GM21381 (cell line): ENCODE results near the gene UTP20.
"Not testable (repeated sequence)": the region's sequence is repeated elsewhere in the genome, so short reads cannot be mapped to it uniquely, and the experiment has no call there.

Experiments
- ATAC-seq: cut with Tn5 transposase; IDR thresholded peaks from one replicate; pipeline ENCODE4 v1.9.1; 2021; ENCODE audit warnings: mild to moderate bottlenecking, moderate library complexity; ENCODE audit not compliant: unreplicated experiment

UTP20 gene

DNA sequence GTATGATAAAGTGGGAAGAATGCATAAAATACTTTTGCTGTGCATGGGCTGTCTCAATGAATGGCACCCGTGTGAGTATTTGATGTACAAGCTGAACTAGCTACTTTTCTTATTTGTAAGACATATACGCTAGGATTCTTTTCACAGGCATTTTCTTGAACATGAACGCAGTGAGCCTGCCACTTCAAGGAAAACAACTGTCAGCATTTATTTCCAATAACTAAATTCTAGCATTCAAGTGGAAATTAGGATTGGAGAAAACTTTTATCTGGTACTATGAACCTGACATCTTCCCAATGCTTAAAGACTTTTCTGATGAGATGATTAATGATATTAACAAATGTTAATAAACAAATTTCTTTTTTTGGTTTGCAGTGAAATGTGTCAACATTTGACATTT lies 45.7 kb downstream of the UTP20 start:
- ATAC-seq: no peak

DNA sequence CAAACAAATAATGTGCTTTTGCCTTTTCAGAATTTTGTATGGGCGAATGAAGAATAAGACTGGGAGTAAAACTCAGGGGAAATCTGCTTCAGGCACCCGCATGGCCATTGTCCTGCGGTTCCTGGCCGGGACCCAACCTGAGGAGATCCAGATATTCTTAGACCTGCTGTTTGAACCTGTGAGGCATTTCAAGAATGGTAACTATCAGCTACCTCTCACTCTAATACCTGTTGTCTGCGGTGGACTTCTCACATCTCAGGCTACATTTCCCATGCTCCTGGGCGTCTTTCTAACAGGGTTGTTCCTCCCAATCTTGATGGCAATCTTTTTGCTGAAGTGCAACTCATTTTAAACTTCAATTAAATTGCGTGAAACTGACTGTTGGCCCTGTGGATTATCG lies 47.1 kb downstream of the UTP20 start:
- no peak for ATAC-seq

DNA sequence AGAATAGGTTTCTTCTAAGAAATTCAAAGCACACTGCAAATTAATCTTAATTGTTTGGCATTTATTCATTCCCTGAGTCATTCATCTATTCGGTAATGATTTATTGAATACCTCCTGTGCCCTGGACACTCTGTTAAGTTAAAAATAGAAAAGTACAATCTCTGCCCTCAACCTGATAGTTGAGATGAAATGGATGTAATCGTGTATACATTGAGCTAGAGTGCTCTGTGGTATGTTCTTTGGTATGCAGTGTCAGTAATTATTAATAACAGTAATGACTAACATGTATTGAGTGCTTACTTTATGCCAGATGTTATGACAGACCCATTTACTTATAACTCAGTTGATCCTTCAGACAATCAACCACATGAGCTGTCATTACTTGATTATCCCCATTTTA lies 47.6 kb downstream of the UTP20 start:
- ATAC-seq: no peak

DNA sequence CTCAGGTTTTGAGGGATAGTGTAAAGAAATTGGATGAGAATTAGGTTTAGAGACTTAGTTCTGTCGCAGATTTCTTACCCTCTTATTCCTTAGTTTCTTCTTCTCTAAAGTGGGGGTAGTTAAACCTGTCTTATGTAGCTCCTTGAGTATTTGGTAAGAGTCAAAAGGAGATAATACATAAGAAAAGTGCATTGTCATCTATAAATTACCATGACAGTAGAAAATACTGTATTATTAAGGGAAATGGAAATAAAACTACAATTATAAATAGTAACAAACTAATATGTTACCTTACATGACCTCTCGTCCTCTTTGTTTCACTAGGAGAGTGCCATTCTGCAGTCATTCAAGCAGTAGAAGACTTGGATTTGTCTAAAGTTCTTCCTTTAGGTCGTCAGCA lies 49.0 kb downstream of the UTP20 start:
- no peak for ATAC-seq

DNA sequence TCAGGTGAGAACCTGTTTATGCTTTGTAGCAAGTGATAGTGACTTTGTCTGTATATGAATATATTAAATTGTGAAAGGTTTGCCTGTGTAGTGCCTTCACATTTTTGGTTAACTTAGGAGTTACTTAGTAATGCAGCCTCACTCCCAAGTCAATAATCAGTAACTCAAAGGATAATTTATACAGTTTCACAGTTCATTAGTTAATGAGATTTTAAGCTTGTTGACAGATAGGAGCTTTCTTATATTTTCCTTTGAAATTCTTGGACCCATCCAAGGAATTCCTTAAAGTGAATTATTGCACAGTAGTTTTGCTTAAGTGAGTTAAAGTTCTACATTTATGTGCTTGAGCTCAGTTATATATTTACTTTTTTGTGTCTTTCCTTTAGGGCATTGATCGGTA lies 50.7 kb downstream of the UTP20 start:
- no peak for ATAC-seq

DNA sequence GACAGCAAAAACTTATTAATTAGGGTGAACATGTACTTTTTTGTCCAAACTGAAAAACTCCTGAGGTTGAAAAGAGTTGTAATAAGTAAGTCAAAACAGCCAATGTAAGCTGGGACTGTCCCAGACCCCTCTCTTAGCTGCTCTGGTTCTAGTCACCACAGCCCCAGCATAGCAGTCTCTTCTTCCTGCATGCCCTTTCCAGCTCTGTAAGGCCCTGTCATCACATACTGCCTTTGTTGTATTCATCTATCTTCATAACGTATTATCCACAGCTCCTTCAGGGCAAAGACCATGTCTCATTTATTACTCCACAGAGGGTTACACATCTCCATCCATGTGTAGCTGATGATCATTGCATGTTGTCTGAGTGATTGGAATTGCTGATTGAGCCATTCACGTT lies 56.5 kb downstream of the UTP20 start:
- ATAC-seq: no peak

DNA sequence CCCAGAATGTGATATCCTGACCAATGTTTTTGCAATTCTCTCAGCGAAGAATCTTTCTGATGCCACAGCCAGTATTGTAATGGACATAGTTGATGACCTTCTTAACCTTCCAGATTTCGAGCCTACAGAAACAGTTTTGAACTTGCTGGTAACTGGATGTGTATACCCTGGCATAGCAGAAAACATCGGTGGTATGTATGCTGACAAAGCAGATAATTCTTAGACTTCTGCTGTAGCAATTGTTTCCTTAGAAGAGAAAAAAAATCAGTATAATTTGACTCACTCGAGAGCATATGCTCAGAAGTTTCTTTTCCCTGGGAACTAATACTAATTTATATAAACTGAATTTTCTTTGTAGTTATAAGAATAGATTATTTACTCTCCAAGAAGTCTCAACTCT lies 58.2 kb downstream of the UTP20 start:
- ATAC-seq: no peak

DNA sequence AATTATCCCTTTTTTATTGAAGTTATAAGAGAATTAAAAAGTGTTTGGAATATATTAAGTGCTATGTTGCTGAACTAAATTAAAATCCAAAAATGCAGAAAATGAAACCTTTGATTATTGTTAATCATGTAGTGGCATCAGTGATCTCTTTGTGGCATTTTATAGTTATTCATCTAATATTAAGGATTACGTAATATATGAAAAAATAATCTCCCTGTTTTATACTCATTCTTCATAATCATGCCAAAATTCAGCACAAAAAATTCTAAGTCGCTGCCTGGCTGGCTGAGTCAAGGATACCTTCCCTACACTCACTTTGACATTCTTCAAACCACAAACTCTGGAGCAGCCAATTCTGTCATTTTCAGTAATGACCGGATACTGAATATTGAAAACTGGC lies 64.0 kb downstream of the UTP20 start:
- ATAC-seq: no peak

DNA sequence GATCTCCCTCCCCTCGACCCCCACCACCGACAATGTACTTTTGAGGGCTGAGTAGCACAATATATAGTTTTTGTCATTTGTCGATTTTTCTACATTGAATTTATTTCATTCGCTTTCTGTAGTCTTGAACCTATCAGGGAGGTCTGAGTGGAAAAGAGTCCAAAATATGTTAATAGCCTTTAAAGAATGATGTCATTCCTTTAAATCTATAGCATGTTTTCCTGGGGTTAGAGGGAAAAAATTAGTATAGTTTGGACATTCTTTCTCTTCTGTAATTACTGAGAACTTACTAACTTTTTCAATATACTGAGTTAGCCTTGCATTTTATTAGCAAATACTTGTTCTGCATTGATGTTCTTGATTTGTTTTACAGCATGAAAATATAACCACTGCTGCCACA lies 71.8 kb downstream of the UTP20 start:
- no peak for ATAC-seq

DNA sequence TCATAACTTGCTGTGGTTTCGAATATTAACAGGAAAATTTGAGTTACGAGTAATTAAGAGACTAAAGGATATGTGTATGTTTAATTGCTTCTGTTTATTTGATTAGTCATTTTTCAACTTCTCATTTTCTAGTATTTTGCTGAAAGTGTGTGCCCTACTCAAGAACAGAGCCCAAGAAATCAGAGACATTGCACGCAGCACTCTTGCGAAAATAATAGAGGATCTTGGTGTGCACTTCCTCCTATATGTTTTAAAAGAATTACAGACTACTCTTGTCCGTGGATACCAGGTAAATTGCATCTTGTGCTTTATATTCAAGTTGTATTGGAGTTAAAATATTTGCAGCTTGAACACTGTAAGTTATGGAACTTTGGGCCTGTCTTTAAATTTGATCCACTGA lies 76.9 kb downstream of the UTP20 start:
- no peak for ATAC-seq

DNA sequence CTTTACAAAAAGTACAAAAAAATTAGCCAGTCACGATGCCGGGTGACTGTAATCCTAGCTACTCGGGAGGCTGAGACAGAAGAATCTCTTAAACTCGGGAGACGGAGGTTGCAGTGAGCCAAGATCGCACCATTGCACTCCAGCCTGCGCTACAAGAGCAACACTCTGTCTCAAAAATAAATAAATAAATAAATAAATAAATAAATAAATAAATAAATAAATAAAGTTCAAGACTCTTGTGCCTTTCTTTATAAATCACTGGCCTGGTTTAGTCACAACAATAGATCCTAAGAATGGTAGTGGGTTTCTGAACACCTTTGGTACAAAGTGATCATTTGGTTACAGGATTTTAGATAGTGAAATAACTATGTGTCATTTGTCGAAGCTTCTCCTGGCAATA lies 81.5 kb downstream of the UTP20 start:
- ATAC-seq: no peak

DNA sequence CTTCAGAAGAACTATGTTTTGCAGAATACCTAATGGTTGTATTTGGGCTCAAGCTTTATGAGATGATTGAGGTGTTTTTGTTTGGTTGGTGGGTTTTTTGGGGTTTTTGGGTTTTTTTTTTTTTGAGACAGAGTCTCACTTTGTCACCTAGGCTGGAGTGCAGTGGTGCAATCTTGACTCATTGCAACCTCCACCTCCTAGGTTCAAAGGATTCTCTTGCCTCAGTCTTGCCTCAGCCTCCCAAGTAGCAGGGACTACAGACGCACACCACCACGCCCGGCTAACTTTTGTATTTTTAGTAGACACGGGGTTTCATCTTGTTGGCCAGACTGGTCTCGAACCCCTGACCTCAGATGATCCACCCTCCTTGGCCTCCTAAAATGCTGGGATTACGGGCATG lies 88.1 kb downstream of the UTP20 start:
- ATAC-seq: no peak

DNA sequence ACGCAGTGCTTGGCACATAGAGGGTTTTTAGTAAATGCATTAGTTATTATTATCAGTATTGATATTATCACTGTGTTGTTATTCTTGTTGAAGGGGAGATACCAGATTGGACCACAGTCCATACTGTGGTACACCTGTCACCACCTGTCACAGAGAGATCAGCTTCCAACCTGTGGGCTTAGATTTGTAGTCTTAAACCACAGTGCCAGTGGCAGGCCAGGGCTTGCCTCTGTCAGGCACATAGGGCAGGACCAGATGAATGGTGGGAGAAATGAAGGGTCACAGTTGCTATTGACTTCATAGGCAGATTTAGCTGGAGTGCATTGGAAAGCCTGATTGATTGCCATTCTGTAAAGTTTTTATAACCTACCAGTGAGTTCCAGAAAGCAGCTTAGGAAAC lies 92.5 kb downstream of the UTP20 start:
- ATAC-seq: no peak

DNA sequence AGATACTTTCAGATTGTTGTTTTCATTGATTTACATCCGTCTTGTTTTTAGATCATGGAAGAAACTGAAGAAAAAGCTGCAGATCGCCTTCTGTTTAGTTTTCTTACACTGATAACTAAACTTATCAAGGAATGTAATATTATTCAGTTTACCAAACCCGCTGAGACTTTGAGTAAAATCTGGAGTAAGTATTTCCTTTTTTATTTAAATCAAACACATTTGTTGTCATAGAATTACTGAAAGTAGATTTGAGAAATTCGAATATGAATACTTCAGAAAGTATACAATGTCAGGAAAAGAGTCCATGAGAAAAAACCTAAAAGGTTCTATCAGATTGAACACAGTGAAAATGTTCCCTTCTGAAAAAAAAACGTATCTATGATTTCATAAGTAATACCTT lies 95.7 kb downstream of the UTP20 start:
- no peak for ATAC-seq

DNA sequence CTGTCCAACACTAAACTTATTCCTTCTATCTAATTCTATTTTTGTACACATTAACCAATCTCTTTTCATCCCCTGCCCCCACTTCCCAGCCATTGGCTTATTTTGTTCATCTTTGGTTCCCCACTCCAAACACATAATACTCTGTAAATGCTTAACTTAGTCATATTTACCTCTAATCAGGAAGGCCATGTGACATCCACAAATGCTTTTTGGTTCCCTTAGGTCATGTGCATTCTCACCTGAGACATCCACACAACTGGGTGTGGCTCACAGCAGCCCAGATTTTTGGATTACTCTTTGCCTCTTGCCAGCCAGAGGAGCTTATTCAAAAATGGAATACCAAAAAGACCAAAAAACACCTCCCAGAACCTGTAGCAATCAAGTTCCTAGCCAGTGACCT lies 99.2 kb downstream of the UTP20 start:
- no peak for ATAC-seq

DNA sequence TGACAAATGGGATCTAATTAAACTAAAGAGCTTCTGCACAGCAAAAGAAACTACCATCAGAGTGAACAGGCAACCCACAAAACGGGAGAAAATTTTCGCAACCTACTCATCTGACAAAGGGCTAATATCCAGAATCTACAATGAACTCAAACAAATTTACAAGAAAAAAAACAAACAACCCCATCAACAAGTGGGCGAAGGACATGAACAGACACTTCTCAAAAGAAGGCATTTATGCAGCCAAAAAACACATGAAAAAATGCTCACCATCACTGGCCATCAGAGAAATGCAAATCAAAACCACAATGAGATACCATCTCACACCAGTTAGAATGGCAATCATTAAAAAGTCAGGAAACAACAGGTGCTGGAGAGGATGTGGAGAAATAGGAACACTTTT lies 111.3 kb downstream of the UTP20 start:
- not testable (repeated sequence) for ATAC-seq

DNA sequence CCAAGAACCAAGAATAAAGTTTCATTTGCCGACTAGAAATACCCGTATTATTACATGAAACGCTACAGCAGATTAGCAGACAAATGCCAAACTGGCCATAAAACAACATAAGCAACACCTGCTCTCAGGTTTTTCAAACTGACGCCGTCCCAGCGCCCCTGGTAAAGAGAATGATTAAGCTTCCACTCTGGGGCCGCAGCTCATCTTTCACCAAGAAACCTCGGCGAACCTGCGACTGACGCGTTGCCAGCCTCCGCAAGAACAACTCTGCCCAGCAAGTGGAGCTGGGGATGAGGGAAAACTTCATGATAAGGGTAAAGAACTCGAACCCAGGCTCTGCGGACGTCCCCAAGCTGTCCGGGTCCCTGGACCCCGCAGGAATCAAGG lies 127.1 kb downstream of the UTP20 start:
- peak; percentile 9 for ATAC-seq

DNA sequence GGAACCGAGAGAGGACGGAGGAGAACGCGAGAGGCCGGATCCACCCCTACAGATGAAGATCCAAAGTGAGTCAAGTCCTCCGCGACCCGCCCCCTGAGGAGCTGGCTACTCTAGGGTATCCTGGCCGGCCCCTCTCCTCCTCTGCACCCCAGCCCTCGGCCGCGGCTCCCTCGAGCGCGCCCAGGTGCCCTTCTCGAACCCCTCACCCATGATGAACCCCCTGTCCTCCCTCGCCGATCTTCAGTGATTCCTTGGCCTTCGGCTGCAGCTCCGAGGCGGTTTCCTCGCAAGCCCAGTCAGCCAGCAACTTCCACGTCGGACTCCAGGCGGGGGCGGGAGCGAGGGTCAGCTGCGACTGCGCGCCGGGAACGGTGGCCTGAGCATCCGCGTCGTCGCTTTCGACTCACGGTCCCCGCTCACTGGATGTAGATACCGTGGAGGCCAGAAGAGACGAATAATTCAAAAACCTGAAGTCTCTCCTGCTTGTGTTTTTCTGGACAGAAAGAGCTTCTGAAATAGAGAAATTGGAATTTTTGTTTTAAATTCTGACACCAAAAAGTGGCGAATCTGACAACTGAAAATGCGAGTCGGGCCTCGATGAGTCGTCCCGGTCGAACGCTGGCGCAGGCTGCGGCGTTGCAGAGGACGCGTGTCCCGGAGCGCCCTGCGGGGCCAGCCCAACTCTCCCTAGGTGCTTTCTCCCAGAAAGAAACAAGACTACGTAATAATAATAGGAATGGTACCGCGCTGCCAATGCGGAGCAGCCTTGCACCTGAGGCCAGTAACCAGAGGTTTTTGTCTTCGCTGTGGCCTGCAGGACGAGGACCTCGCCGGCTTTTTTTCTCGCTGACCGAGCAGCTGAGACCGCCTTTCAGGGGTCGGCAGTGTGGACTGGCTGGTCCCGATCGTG lies 127.8 kb downstream of the UTP20 start, which contains the start of gene ARL1:
ARL1 (minus strand) TSS at position 337 of the 910 bp plus-strand sequence; CDS start at position 210, 127 bp downstream.
- peak; percentile 84 for ATAC-seq

DNA sequence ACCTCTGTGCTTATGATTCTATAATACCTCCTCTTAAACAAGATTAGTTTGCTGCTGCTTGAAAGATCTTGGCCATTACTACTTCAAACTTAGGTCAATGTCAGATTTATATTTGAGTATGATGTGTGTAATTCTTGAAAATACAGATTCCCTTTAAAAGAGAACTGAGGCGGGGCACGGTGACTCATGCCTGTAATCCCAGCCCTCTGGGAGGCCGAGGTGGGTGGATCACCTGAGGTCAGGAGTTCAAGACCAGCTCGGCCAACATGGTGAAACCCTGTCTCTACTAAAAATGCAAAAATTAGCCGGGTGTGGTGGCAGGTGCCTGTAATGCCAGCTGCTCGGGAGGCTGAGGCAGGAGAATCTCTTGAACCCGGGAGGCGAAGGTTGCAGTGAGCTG lies 130.3 kb downstream of the UTP20 start:
- not testable (repeated sequence) for ATAC-seq

DNA sequence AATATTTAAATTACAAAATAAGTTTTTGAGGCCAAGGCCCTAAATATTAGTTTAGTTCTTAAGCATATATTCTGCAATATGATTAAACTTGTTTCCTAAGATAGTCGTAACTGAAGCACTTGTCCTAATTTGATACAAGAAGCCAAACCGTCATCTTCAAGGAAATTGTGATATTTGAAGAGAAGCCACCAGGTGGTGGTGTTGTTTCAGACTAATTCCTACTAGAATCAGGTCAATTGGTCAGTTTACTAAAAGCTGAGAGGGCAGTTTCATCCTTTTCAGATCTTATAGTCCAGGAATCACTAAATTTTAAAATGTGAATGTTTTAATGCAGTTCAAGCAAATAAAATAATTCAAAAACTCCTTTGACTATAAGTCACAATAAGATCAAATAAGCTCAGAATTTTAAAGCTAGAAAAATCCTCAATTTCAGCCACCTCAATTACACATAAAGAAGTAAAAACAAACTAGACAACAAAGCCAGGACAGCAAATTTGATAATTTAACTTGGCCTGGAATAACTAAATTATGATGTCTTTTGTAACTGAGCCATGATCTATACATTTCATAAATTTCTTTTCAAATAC lies 134.7 kb downstream of the UTP20 start:
- peak; percentile 62 for ATAC-seq

DNA sequence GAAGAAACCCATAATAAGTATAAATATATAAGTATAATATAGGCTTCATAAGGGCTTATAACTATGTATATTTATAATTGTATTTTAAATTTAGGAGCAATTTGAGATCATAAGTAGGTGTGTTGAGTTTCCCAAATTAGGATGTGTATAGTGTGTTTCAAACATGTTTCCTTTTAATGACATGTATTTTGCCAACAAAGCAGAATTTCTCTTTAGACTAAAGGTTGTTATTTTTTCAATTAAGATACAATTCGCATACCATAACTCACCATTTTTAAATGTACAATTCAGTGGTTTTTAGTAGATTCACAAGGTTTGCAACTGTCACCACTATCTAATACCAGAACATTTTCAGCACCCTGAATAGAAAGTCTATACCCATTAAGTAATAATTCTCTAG lies 135.3 kb downstream of the UTP20 start:
- ATAC-seq: no peak

DNA sequence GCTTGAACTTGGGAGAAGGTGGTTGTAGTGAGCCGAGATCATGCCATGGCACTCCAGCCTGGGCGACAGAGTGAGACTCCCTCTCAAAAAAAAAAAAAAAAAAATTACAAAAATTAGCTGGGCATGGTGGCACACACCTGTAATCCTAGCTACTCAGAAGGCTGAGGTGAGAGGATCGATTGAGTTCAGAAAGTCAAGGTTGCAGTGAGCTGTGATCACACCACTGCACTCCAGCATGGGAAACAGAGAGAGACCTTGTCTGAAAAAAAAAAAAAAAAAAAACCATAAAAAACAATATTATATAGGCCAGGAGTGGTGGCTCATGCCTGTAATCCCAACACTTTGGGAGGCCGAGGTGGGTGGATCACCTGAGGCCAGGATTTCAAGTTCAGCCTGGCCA lies 142.2 kb downstream of the UTP20 start:
- not testable (repeated sequence) for ATAC-seq
